MM.1S (cell line): ENCODE data around the gene ZFPM1.

Experiments
- DNase-seq: peaks from one replicate; pipeline ENCODE4 v3.0.0-alpha.2; 2015
- H2AFZ ChIP-seq: fragments of 300-600 bp; sonication (generic); 2 replicates; pipeline ENCODE4 v1.6.0; 2016; ENCODE audit warnings: antibody characterized with exemption, low read length
- H3F3A ChIP-seq: fragments of 300-600 bp; sonication (generic); 2 replicates; pipeline ENCODE4 v1.6.1; 2016; ENCODE audit warnings: mild to moderate bottlenecking, antibody characterized with exemption, low read length, moderate library complexity, mixed read lengths; ENCODE audit not compliant: insufficient read depth
- H3K27ac ChIP-seq: fragments of 300-600 bp; sonication (generic); 2 replicates; pipeline ENCODE4 v1.5.1; 2016; ENCODE audit warnings: mild to moderate bottlenecking, low read length
- H3K27me3 ChIP-seq: fragments of 300-600 bp; sonication (generic); replicated peaks from 2 replicates; pipeline ENCODE4 v1.6.0; 2016; ENCODE audit warnings: low read length; ENCODE audit not compliant: insufficient read depth
- H3K36me3 ChIP-seq: fragments of 300-600 bp; sonication (generic); replicated peaks from 2 replicates; pipeline ENCODE4 v1.6.1; 2016; ENCODE audit warnings: mild to moderate bottlenecking, low read length, mixed read lengths; ENCODE audit not compliant: insufficient read depth
- H3K4me1 ChIP-seq: fragments of 300-600 bp; sonication (generic); 2 replicates; pipeline ENCODE4 v1.6.1; 2016; ENCODE audit warnings: low read length, mixed read lengths
- H3K4me2 ChIP-seq: fragments of 300-600 bp; sonication (generic); 2 replicates; pipeline ENCODE4 v1.6.0; 2016; ENCODE audit warnings: low read depth, low read length
- H3K4me3 ChIP-seq: fragments of 300-600 bp; sonication (generic); 2 replicates; pipeline ENCODE4 v1.5.1; 2016; ENCODE audit warnings: low read length, mixed read lengths
- H3K79me2 ChIP-seq: fragments of 300-600 bp; sonication (generic); 2 replicates; pipeline ENCODE4 v1.6.1; 2016; ENCODE audit warnings: mixed run types, low read length, mixed read lengths
- H3K9ac ChIP-seq: fragments of 300-600 bp; sonication (generic); 2 replicates; pipeline ENCODE4 v1.6.1; 2016; ENCODE audit warnings: low read length, mixed read lengths
- H3K9me2 ChIP-seq: fragments of 300-600 bp; sonication (generic); replicated peaks from 2 replicates; pipeline ENCODE4 v1.6.1; 2016; ENCODE audit warnings: mild to moderate bottlenecking, low read length, mixed read lengths; ENCODE audit not compliant: insufficient read depth
- H3K9me3 ChIP-seq: fragments of 300-600 bp; sonication (generic); replicated peaks from 2 replicates; pipeline ENCODE4 v1.6.1; 2016; ENCODE audit warnings: mild to moderate bottlenecking, low read length, mixed read lengths; ENCODE audit not compliant: insufficient read depth
- H4K20me1 ChIP-seq: fragments of 300-600 bp; sonication (generic); 2 replicates; pipeline ENCODE4 v1.6.1; 2016; ENCODE audit warnings: mild to moderate bottlenecking, low read length, moderate library complexity, mixed read lengths; ENCODE audit not compliant: insufficient read depth
- EZH2 ChIP-seq: fragments of 300-600 bp; sonication (generic); optimal IDR thresholded peaks from 2 replicates; pipeline ENCODE3; 2017; ENCODE audit warnings: low read depth, mild to moderate bottlenecking, antibody characterized with exemption, low read length, mixed read lengths
- EZH2phosphoT487 ChIP-seq: fragments of 300-600 bp; sonication (generic); IDR thresholded peaks from 2 replicates; pipeline ENCODE4 v1.6.1; 2018; ENCODE audit warnings: antibody characterized with exemption, low read length
- TF ChIP-seq, protein P1 (sequence below): fragments of 300-600 bp; sonication (generic); IDR thresholded peaks from 2 replicates; pipeline ENCODE4 v1.5.1; 2016; ENCODE audit warnings: antibody characterized with exemption, low read length, mixed read lengths

The ZFPM1 gene

DNA sequence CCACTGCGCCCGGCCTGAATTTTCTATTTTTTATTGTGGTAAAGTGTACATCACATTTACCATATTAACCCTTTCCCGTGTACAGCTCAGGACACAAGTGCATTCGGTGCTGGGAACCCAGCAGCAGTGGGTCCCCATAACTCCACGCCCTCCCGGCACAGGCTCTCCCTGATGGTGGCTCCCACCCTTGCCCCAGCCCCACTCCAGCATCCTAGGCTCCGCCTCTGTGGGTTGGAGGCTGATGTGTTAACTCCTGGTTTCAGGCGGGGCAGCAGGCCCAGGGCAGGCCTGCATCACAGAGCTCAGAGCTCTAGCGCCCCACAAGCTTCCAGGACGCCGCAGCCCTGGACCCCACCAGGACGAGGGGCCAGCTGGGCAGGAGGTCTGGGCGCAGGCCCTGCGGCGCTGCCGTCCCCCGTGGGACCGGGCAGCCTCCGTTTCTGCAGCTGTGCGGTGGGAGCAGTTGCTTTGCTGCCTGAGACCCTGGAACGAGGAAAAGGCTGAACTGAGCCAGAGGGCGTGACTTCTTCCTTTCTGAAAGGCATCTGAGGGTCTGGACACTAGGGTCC, 19.6 kb downstream of the ZFPM1 start:
- H3K27me3 ChIP-seq = no peaks in the 10 kb centered on the region
- no peak overlapping the region for H3K9ac ChIP-seq
- no peak overlapping the region for H2AFZ ChIP-seq
- H3K36me3 ChIP-seq = no peaks in the 10 kb centered on the region
- DNase-seq = no peak
- H3K9me2 ChIP-seq = no peaks in the 10 kb centered on the region
- no peak overlapping the region for H3K4me3 ChIP-seq
- no peaks in the 10 kb centered on the region for H3K4me1 ChIP-seq
- TF ChIP-seq, protein P1, sequence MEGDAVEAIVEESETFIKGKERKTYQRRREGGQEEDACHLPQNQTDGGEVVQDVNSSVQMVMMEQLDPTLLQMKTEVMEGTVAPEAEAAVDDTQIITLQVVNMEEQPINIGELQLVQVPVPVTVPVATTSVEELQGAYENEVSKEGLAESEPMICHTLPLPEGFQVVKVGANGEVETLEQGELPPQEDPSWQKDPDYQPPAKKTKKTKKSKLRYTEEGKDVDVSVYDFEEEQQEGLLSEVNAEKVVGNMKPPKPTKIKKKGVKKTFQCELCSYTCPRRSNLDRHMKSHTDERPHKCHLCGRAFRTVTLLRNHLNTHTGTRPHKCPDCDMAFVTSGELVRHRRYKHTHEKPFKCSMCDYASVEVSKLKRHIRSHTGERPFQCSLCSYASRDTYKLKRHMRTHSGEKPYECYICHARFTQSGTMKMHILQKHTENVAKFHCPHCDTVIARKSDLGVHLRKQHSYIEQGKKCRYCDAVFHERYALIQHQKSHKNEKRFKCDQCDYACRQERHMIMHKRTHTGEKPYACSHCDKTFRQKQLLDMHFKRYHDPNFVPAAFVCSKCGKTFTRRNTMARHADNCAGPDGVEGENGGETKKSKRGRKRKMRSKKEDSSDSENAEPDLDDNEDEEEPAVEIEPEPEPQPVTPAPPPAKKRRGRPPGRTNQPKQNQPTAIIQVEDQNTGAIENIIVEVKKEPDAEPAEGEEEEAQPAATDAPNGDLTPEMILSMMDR = no peak
- no peak for TF ChIP-seq EZH2phosphoT487
- TF ChIP-seq EZH2 = no peak
- no peak overlapping the region for H3K27ac ChIP-seq
- no peaks in the 10 kb centered on the region for H3K9me3 ChIP-seq
- H3K79me2 ChIP-seq = no peaks in the 10 kb centered on the region; the same call in 1 of the 2 replicates
- H4K20me1 ChIP-seq = no peaks in the 10 kb centered on the region
- no peak overlapping the region for H3K4me2 ChIP-seq
- H3F3A ChIP-seq = no peaks in the 10 kb centered on the region

DNA sequence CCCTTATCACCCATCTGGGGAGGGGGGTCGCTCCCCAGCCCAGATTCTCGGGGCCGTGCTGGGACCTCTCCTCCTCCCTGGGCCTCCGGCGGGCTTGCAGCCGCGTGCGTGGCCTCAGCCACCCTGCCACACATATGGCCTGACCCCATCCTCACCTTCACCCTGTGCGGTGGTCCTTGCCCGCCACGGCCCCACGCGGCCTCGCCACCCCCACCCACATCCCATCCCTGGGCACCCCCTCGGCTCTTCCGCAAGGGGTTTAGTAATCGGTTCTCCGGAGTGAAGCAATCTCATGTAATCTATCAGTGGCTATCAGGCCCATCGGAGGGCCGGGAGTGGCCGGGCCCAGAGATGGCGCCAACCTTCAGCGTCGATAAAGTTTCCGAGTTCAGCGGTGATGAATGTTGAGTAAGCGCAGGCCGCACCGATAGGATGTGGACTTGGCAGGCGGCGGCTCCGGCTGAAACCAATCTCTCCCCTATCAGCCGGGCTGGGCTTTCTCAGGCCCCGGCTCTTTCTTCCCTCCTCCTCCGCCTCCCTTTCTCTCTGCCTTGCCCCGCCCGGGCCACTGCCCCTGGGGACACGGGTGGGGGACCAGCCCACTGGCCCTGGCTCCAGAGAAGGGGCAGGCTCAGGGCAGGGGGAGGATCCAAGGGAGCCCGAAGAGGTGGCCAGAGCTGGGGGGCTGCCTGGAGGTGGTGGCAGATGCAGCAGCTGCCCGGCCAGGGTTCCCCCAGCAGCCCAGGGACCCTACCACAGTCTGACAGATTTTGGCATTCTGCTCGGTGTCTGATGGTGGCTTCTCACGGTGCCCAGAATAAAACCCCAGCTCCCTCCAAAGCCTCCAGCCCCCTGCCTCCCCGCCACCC, 20.8 kb downstream of the ZFPM1 start:
- TF ChIP-seq, protein P1 = no peak
- TF ChIP-seq EZH2 (no peak), EZH2phosphoT487 (no peak)
- no peak overlapping the region for H3K4me3 ChIP-seq
- H3F3A ChIP-seq = no peaks in the 10 kb centered on the region
- H3K9ac ChIP-seq = no peak overlapping the region
- H3K9me2 ChIP-seq = no peaks in the 10 kb centered on the region
- no peaks in the 10 kb centered on the region for H3K4me1 ChIP-seq
- no peaks in the 10 kb centered on the region for H3K36me3 ChIP-seq
- no peaks in the 10 kb centered on the region for H3K9me3 ChIP-seq
- H4K20me1 ChIP-seq = no peaks in the 10 kb centered on the region
- H3K27ac ChIP-seq = no peak overlapping the region
- no peak overlapping the region for H2AFZ ChIP-seq
- no peaks in the 10 kb centered on the region; the same call in 1 of the 2 replicates for H3K79me2 ChIP-seq
- DNase-seq = no peak
- no peaks in the 10 kb centered on the region for H3K27me3 ChIP-seq
- no peak overlapping the region for H3K4me2 ChIP-seq

DNA sequence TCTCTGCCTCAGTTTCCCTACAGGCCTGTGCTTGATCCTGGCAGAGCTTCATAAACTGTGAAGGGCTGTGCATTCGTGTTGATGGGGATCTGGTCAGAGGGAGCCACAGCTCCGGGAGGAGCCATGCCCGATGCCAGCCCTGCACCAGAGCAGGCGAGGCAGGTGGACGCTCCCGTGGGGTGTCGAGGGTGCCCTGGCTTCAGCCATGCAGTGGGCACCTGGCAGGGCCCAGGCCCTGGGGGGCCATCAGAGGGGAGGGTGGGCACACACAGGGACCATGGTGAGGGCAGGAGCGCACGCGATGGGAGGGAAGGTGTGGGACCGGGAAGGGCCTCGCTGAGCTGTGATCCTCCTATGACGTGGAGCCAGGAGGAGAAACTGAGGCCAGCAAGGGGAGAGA, 22.0 kb downstream of the ZFPM1 start:
- Histone ChIP-seq H3K9me2 (no peaks in the 10 kb centered on the region), H3F3A (no peaks in the 10 kb centered on the region), H3K4me1 (no peaks in the 10 kb centered on the region), H2AFZ (no peak overlapping the region), H3K79me2 (no peaks in the 10 kb centered on the region; the same call in 1 of the 2 replicates), H3K9me3 (no peaks in the 10 kb centered on the region), H3K27me3 (no peaks in the 10 kb centered on the region), H3K9ac (no peak overlapping the region), H4K20me1 (no peaks in the 10 kb centered on the region), H3K36me3 (no peaks in the 10 kb centered on the region), H3K27ac (no peak overlapping the region), H3K4me2 (no peak overlapping the region), H3K4me3 (no peak overlapping the region)
- no peak for DNase-seq
- no peak for TF ChIP-seq EZH2phosphoT487
- TF ChIP-seq, protein P1 = no peak
- no peak for TF ChIP-seq EZH2
